Mesenchymal stem cell (in vitro differentiated cells and primary cell): ENCODE results near the gene LCN9.

Experiments
- DNase-seq: peaks from one replicate; pipeline ENCODE4 v3.0.0-alpha.2; 2013
- H2AFZ ChIP-seq: one replicate; pipeline ENCODE4 v1.6.1; 2013; ENCODE audit warnings: low read depth, mild to moderate bottlenecking, control low read depth, inconsistent platforms, low read length, moderate library complexity
- H2AK5ac ChIP-seq: 2 replicates; pipeline ENCODE4 v1.6.1; 2013; ENCODE audit warnings: low read length, moderate library complexity, mild to moderate bottlenecking, inconsistent platforms; ENCODE audit not compliant: severe bottlenecking
- H2BK120ac ChIP-seq: one replicate; pipeline ENCODE4 v1.6.1; 2013; ENCODE audit warnings: low read depth, mild to moderate bottlenecking, inconsistent platforms, low read length, moderate library complexity
- H2BK12ac ChIP-seq, 2 experiments: one replicate each; pipeline ENCODE4 v1.6.1; 2013; ENCODE audit warnings: inconsistent platforms in 2 of 2, low read length in 2 of 2, mild to moderate bottlenecking in 2 of 2, moderate library complexity in 2 of 2, control low read depth in 1 of 2
- H2BK15ac ChIP-seq: one replicate; pipeline ENCODE4 v1.6.1; 2013; ENCODE audit warnings: mild to moderate bottlenecking, low read depth, inconsistent platforms; ENCODE audit not compliant: poor library complexity, severe bottlenecking
- H2BK5ac ChIP-seq: 2 replicates; pipeline ENCODE4 v1.6.1; 2013; ENCODE audit warnings: low read depth, mild to moderate bottlenecking, low read length, control low read depth, inconsistent platforms; ENCODE audit not compliant: poor library complexity, severe bottlenecking
- H3K14ac ChIP-seq, 2 experiments: one replicate each; pipeline ENCODE4 v1.6.1; 2013; ENCODE audit warnings: inconsistent platforms in 2 of 2, low read length in 2 of 2, control low read depth in 1 of 2, mild to moderate bottlenecking in 1 of 2, moderate library complexity in 1 of 2
- H3K18ac ChIP-seq, 2 experiments: one replicate each; pipeline ENCODE4 v1.6.1; 2013; ENCODE audit warnings: inconsistent platforms in 2 of 2, low read length in 2 of 2, control low read depth in 1 of 2, low read depth in 1 of 2, mild to moderate bottlenecking in 1 of 2
- H3K23ac ChIP-seq, 2 experiments: one replicate each; pipeline ENCODE4 v1.6.1; 2013; ENCODE audit warnings: inconsistent platforms in 2 of 2, low read length in 2 of 2, mild to moderate bottlenecking in 2 of 2, moderate library complexity in 2 of 2, control low read depth in 1 of 2
- H3K27ac ChIP-seq: 2 replicates; pipeline ENCODE4 v1.5.1; 2013; ENCODE audit warnings: mild to moderate bottlenecking, moderate library complexity, low read length, control low read depth, inconsistent platforms; ENCODE audit not compliant: poor library complexity, severe bottlenecking
- H3K27me3 ChIP-seq, 2 experiments: 2 replicates each; pipeline versions ENCODE4 v1.6.1 to v1.7.0; 2013; ENCODE audit warnings: low read length in 2 of 2, mild to moderate bottlenecking in 2 of 2, moderate library complexity in 2 of 2, control low read depth in 1 of 2, inconsistent platforms in 1 of 2; ENCODE audit not compliant: control insufficient read depth in 1 of 2, insufficient read depth in 1 of 2
- H3K36me3 ChIP-seq, 2 experiments: 2 replicates each; pipeline versions ENCODE4 v1.6.1 to v1.7.0; 2013; ENCODE audit warnings: low read length in 2 of 2, control low read depth in 1 of 2, inconsistent platforms in 1 of 2, low read depth in 1 of 2, mild to moderate bottlenecking in 1 of 2; ENCODE audit not compliant: insufficient read depth in 2 of 2, control insufficient read depth in 1 of 2
- H3K4ac ChIP-seq, 2 experiments: one replicate each; pipeline ENCODE4 v1.6.1; 2013; ENCODE audit warnings: inconsistent platforms in 2 of 2, low read length in 2 of 2, mild to moderate bottlenecking in 2 of 2, moderate library complexity in 2 of 2, control low read depth in 1 of 2, low read depth in 1 of 2
- H3K4me1 ChIP-seq: 2 replicates; pipeline ENCODE4 v1.6.1; 2013; ENCODE audit warnings: low read depth, low read length, control low read depth; ENCODE audit not compliant: control insufficient read depth, insufficient read depth
- H3K4me2 ChIP-seq: 2 replicates; pipeline ENCODE4 v1.6.1; 2013; ENCODE audit warnings: low read length, mild to moderate bottlenecking, inconsistent platforms; ENCODE audit not compliant: poor library complexity, severe bottlenecking
- H3K4me3 ChIP-seq, 2 experiments: 2 replicates each; pipeline versions ENCODE4 v1.5.1 to v1.7.0; 2013; ENCODE audit warnings: low read length in 2 of 2, mild to moderate bottlenecking in 2 of 2, control low read depth in 1 of 2, low read depth in 1 of 2; ENCODE audit not compliant: insufficient read depth in 1 of 2
- H3K79me1 ChIP-seq: replicated peaks from 2 replicates; pipeline ENCODE4 v1.6.1; 2013; ENCODE audit warnings: mild to moderate bottlenecking, control low read depth, low read length, inconsistent platforms; ENCODE audit not compliant: poor library complexity, severe bottlenecking
- H3K9ac ChIP-seq: 2 replicates; pipeline ENCODE4 v1.7.0; 2013; ENCODE audit warnings: mild to moderate bottlenecking, low read length, moderate library complexity
- H3K9me3 ChIP-seq: 2 replicates; pipeline ENCODE4 v1.7.0; 2013; ENCODE audit warnings: mild to moderate bottlenecking, low read length; ENCODE audit not compliant: control insufficient read depth
- H4K8ac ChIP-seq: one replicate; pipeline ENCODE4 v1.6.1; 2013; ENCODE audit warnings: inconsistent platforms, mild to moderate bottlenecking, low read length, moderate library complexity
- H4K91ac ChIP-seq: one replicate; pipeline ENCODE4 v1.6.1; 2013; ENCODE audit warnings: mild to moderate bottlenecking, low read length, inconsistent platforms
- WGBS: methylation state at CpG from one replicate; pipeline ENCODE4 v1.1.7; 2013; ENCODE audit warnings: mixed read lengths; 5-methylcytosine and 5-hydroxymethylcytosine counted together

The LCN9 gene

GRCh38 chr9:135705376-135705775, 42.3 kb downstream of the LCN9 start:
- Histone ChIP-seq H3K9me3 (no peaks in the 10 kb centered on the region), H3K4ac (no peak overlapping the region), H3K4me1 (peaks cover 9% of the 10 kb centered on the region), H3K4me3 (no peak overlapping the region), H3K14ac (no peak overlapping the region), H3K36me3 (no peaks in the 10 kb centered on the region), H2BK15ac (no peak overlapping the region), H4K91ac (no peak overlapping the region), H3K4me2 (no peak overlapping the region), H2BK12ac (no peak overlapping the region), H3K27ac (no peak overlapping the region), H3K27me3 (peaks cover 15 to 73% of the 10 kb centered on the region in 2 experiments), H2AFZ (no peak overlapping the region), H2BK120ac (no peak overlapping the region), H3K23ac (no peak overlapping the region), H4K8ac (no peak overlapping the region), H3K18ac (no peak overlapping the region), H2AK5ac (no peak overlapping the region), H3K79me1 (no peaks in the 10 kb centered on the region), H3K9ac (no peak overlapping the region), H2BK5ac (no peak overlapping the region)
- no peak for DNase-seq
- 89% methylated on average over 14 of the region's 14 CpGs for WGBS

- H3K27ac ChIP-seq, result no peak overlapping the region
- H2AFZ ChIP-seq, result no peak overlapping the region
- no peak overlapping the region for H3K4me2 ChIP-seq
- H3K23ac ChIP-seq, result no peak overlapping the region
- no peaks in the 10 kb centered on the region for H3K79me1 ChIP-seq
- 86% methylated on average over 9 of the region's 9 CpGs for WGBS
- H2BK12ac ChIP-seq, result no peak overlapping the region
- H4K91ac ChIP-seq, result no peak overlapping the region
- peaks cover 12 to 65% of the 10 kb centered on the region in 2 experiments for H3K27me3 ChIP-seq
- H3K9ac ChIP-seq, result no peak overlapping the region
- H2AK5ac ChIP-seq, result no peak overlapping the region
- H3K4me1 ChIP-seq, result peaks cover 9% of the 10 kb centered on the region
- H3K9me3 ChIP-seq, result no peaks in the 10 kb centered on the region
- no peak overlapping the region for H3K4me3 ChIP-seq
- no peak overlapping the region for H3K4ac ChIP-seq
- H4K8ac ChIP-seq, result no peak overlapping the region
- DNase-seq, result no peak
- no peaks in the 10 kb centered on the region for H3K36me3 ChIP-seq
- no peak overlapping the region for H2BK15ac ChIP-seq
- H3K18ac ChIP-seq, result no peak overlapping the region
- H2BK120ac ChIP-seq, result no peak overlapping the region
- no peak overlapping the region for H2BK5ac ChIP-seq
- no peak overlapping the region for H3K14ac ChIP-seq
Measured at GRCh38 chr9:135706288-135706687, 43.2 kb downstream of the LCN9 start.

GRCh38 chr9:135707252-135708138, 44.4 kb downstream of the LCN9 start:
- Histone ChIP-seq H3K14ac (no peak overlapping the region), H3K9ac (no peak overlapping the region), H3K9me3 (no peaks in the 10 kb centered on the region), H2AFZ (no peak overlapping the region), H2BK120ac (no peak overlapping the region), H2BK12ac (no peak overlapping the region), H3K4me1 (no peaks in the 10 kb centered on the region), H3K23ac (no peak overlapping the region), H3K27ac (no peak overlapping the region), H3K4me2 (no peak overlapping the region), H3K4ac (no peak overlapping the region), H3K79me1 (no peaks in the 10 kb centered on the region), H2AK5ac (no peak overlapping the region), H3K36me3 (no peaks in the 10 kb centered on the region), H3K4me3 (no peak overlapping the region), H2BK15ac (no peak overlapping the region), H2BK5ac (no peak overlapping the region), H4K8ac (no peak overlapping the region), H4K91ac (no peak overlapping the region), H3K18ac (no peak overlapping the region), H3K27me3 (peaks cover 13 to 72% of the 10 kb centered on the region in 2 experiments)
- DNase-seq, result no peak
- WGBS, result 60% methylated on average over 23 of the region's 23 CpGs

- no peak overlapping the region for H3K14ac ChIP-seq
- H3K18ac ChIP-seq, result no peak overlapping the region
- H3K27ac ChIP-seq, result no peak overlapping the region
- no peak overlapping the region for H3K4me3 ChIP-seq
- no peak overlapping the region for H3K23ac ChIP-seq
- H3K79me1 ChIP-seq, result no peaks in the 10 kb centered on the region
- 85% methylated on average over 3 of the region's 4 CpGs for WGBS
- H4K8ac ChIP-seq, result no peak overlapping the region
- peaks cover 13 to 73% of the 10 kb centered on the region in 2 experiments for H3K27me3 ChIP-seq
- no peaks in the 10 kb centered on the region for H3K4me1 ChIP-seq
- H2AK5ac ChIP-seq, result no peak overlapping the region
- no peak overlapping the region for H3K4ac ChIP-seq
- no peak overlapping the region for H2BK12ac ChIP-seq
- H2BK120ac ChIP-seq, result no peak overlapping the region
- H2BK5ac ChIP-seq, result no peak overlapping the region
- H4K91ac ChIP-seq, result no peak overlapping the region
- H3K36me3 ChIP-seq, result no peaks in the 10 kb centered on the region
- no peak overlapping the region for H3K4me2 ChIP-seq
- no peak overlapping the region for H2BK15ac ChIP-seq
- no peak overlapping the region for H3K9ac ChIP-seq
- no peak overlapping the region for H2AFZ ChIP-seq
- no peak for DNase-seq
- no peaks in the 10 kb centered on the region for H3K9me3 ChIP-seq
Measured at GRCh38 chr9:135708164-135708563, 45.1 kb downstream of the LCN9 start.
